Neural progenitor cell (in vitro differentiated cells): ENCODE measurements around the gene PPAN.

Source experiments
- CTCF ChIP-seq: fragments of 200-600 bp; sonication (generic); IDR thresholded peaks from 2 replicates; pipeline ENCODE4 v1.5.1; 2017; ENCODE audit warnings: antibody characterized with exemption, mild to moderate bottlenecking
- EZH2 ChIP-seq: fragments of 200-600 bp; sonication (generic); IDR thresholded peaks from 2 replicates; pipeline ENCODE4 v1.6.1; 2017; ENCODE audit warnings: antibody characterized with exemption, mild to moderate bottlenecking, moderate library complexity

- no peak for TF ChIP-seq EZH2
- TF ChIP-seq CTCF: no peak
Observed at GRCh38 chr19:10141479-10141878, 35.3 kb downstream of the PPAN start.
